GM10248 (cell line): ENCODE data around the gene CES5A.
"Not testable (repeated sequence)": the region's sequence is repeated elsewhere in the genome, so short reads cannot be mapped to it uniquely, and the experiment has no call there.

Experiments
- CTCF ChIA-PET: fragments of 300-600 bp; sonication (Branson Sonifier 250); formaldehyde crosslinking; extraction: SDS; loops from one replicate; lab custom pipeline; 2021; ENCODE audit warnings: antibody characterized with exemption; lab: Yijun Ruan, JAX
- POLR2A ChIA-PET: fragments of 350-650 bp; sonication (Branson Sonifier 250); formaldehyde crosslinking; extraction: SDS; loops from one replicate; lab custom pipeline; 2020; ENCODE audit warnings: antibody characterized with exemption; lab: Yijun Ruan, JAX
- DNase-seq: peaks from one replicate; pipeline ENCODE4 v3.0.0; 2012; ENCODE audit errors: extremely low spot score
- CTCF ChIP-seq: IDR thresholded peaks from 2 replicates; pipeline ENCODE4 v1.5.1; 2012; ENCODE audit warnings: mild to moderate bottlenecking, low read depth; ENCODE audit errors: extremely low read depth, missing control alignments, control extremely low read depth

The CES5A gene

GRCh38 chr16:55824473-55825000 is 50.6 kb downstream of the CES5A start:
- POLR2A ChIA-PET = no interaction called here
- CTCF ChIA-PET = interaction anchor here (1.8 kb wide), 1 partner anchor 359 kb away, joined by 4 read pairs; no protein-coding TSS in a partner anchor
- no peak for DNase-seq
- TF ChIP-seq CTCF = no peak

- TF ChIP-seq CTCF = no peak
- no peak for DNase-seq
- ChIA-PET CTCF (interaction anchor here (1.0 to 1.9 kb wide), 2 partner anchors 20 to 358 kb away, joined by 5 read pairs; no protein-coding TSS in a partner anchor), POLR2A (no interaction called here)
Measured at GRCh38 chr16:55822280-55822810, 52.8 kb downstream of the CES5A start.

- CTCF ChIA-PET = no interaction called here
- no peak for DNase-seq
- TF ChIP-seq CTCF = no peak
- POLR2A ChIA-PET = no interaction called here
Measured at GRCh38 chr16:55821210-55821609, 54.0 kb downstream of the CES5A start.

GRCh38 chr16:55820615-55821014 is 54.6 kb downstream of the CES5A start:
- TF ChIP-seq CTCF = no peak
- ChIA-PET CTCF (no interaction called here), POLR2A (no interaction called here)
- no peak for DNase-seq

GRCh38 chr16:55817236-55817912 is 57.8 kb downstream of the CES5A start:
- no peak for TF ChIP-seq CTCF
- DNase-seq = no peak
- ChIA-PET POLR2A (no interaction called here), CTCF (no interaction called here)

GRCh38 chr16:55816222-55816621 is 59.0 kb downstream of the CES5A start:
- CTCF ChIA-PET, POLR2A ChIA-PET, DNase-seq: not testable (repeated sequence)

- no peak for DNase-seq
- no peak for TF ChIP-seq CTCF
- ChIA-PET POLR2A (no interaction called here), CTCF (no interaction called here)
Measured at GRCh38 chr16:55815320-55815719, 59.9 kb downstream of the CES5A start.

GRCh38 chr16:55814174-55814573 is 61.0 kb downstream of the CES5A start:
- DNase-seq, POLR2A ChIA-PET, CTCF ChIA-PET: not testable (repeated sequence)

- POLR2A ChIA-PET = not testable (repeated sequence)
Measured at GRCh38 chr16:55813730-55814129, 61.4 kb downstream of the CES5A start.

More at GRCh38 chr16:55813730-55814129, 61.4 kb downstream of the CES5A start:
- DNase-seq, CTCF ChIA-PET: not testable (repeated sequence)
